Hematopoietic multipotent progenitor cell treated with erythropoietin and hydrocortisone succinate and interleukin-3 and kit ligand, for 17 days (in vitro differentiated cells): ENCODE results near the gene RAET1L.
"Not testable (repeated sequence)": the region's sequence is repeated elsewhere in the genome, so short reads cannot be mapped to it uniquely, and the experiment has no call there.

ENCODE experiments used
- DNase-seq: peaks from one replicate; pipeline ENCODE4 v3.0.0-alpha.2; 2015; ENCODE audit warnings: low spot score

RAET1L gene, protein sequence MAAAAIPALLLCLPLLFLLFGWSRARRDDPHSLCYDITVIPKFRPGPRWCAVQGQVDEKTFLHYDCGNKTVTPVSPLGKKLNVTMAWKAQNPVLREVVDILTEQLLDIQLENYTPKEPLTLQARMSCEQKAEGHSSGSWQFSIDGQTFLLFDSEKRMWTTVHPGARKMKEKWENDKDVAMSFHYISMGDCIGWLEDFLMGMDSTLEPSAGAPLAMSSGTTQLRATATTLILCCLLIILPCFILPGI

DNA sequence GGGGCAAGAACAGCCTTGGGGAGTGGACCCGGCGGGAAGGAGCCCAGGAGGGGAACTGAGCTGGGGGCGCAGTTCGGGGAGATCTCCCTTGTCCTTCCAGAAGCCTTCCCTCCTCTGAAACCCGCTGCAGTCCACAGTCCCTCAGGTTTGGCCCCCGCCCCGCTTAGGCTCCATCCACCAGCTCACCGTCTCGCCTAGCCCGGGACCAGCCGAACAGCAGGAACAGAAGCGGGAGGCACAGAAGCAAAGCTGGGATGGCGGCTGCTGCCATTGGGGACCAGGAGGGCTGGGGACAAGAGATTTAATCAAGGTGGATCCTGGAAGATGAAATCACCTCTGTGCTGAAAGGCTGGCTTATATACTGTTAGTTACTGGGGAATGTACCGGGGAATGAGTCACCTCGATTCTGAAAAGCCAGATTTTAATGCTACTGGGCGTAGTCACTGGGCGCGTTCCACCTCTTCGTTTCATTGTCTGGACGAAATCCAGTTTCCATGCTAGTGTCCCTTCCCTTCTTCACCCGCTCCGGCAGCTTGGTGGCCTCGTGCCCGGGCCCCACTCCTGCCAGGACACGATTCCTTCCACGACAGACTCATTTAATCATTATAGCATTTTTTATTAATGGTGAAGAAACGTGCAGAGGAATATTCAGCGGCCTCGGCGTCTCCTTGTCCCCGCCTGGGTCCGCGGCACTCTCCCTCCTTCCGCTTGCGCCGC, at the start of gene RAET1L:
Gene RAET1L (minus strand): TSS at position 332 of the 717 bp plus-strand sequence. CDS start 61 bp downstream, at position 271.
- no peak for DNase-seq

GRCh38 chr6:150075034-150075421, 49.7 kb upstream of the RAET1L start:
- no peak for DNase-seq

- not testable (repeated sequence) for DNase-seq
Measured at GRCh38 chr6:150074396-150075033, 49.2 kb upstream of the RAET1L start.

DNA sequence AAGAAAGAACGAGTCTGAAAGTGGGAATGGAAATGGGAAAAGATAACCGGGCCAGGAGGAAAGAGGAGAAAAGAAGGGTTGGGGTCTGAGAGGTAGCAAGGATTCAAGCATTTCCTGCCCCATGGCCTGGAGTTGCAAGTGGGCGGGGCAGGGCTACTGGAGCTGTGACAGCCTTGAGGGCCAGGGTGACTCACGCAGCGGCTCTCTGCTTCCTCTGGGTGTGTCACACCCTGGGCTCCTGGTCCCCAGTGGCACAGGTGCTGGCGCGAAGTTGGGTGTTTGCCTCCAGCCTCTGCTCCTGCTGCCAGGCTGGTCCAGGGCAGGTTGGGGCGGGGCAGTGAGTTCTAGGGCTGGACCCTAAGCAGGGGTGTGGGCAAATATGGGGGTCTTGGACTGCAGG, 46.9 kb upstream of the RAET1L start:
- no peak for DNase-seq

DNA sequence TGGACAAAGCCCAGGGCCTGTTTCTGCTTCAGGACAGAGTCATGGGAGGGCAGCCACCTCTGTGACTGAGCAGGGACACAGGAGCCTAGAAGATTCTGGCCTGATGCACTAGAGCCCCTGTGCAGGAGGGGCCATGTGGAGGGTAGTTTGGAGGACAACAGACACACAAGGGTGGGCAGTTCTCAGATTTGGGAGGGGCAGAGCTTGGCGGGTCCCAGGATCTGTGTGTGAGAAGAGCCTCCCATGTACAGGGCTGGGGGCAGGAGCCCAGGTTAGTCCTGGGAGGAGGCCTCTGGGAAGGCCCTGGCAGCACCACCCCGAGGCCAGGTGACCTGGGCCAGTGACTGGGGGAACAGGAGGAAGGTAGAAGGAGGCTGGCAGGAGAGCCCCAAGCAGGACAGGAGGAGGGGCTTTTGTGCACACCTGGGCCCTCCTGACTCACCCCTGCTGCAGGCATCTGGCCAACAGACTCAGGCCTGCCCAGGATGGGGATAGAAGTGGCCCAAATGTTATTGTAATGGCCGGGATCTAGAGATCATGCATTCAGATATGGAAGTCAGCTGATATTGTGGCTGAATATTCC, 45.0 kb upstream of the RAET1L start:
- no peak for DNase-seq

- no peak for DNase-seq
Measured at GRCh38 chr6:150069706-150070105, 44.4 kb upstream of the RAET1L start.

GRCh38 chr6:150068720-150069648, 43.7 kb upstream of the RAET1L start, which contains the start of gene ULBP3:
ULBP3 (minus strand) TSS chr6:150069121; CDS start chr6:150069066, 55 bp downstream.
- DNase-seq: no peak

- no peak for DNase-seq
Measured at GRCh38 chr6:150068151-150068550, 42.8 kb upstream of the RAET1L start.

DNA sequence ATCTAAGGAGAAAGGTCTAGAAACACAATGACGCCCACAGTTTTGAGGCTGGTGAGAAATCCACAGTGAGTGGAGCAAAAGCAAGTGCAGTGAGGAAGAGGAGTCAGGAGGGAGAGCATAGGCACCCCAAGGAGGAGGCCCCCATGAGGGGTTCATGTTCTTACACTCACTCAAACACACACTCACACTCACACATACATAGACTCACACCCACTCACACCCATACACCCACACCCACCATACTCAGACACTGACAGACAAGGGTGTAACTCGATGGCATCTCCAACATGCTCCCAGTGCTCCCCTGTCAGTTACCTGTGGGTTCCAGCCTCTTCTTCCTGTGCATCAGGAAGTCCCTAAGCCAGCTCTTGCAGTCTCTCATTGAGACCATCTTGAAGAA, 39.8 kb upstream of the RAET1L start:
- no peak for DNase-seq

DNA sequence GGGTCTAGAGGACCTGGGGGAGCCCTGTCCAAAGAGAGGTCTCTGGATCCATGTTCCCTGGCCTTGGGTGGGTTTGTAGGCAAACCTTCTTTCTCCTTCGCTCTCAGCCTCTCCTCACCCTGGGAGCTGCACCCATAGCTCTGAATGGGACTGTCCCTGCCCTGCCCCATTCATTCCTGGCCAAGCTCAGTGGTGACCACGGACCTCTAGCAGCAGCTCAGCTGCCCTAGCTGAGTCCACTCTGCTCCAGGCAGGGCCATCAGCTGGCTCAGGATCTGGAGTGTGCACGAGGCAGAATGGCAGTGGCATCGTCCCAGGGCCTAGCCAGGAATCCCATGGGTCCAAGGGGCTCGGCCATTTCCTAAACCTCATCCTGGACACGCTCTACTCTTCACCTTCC, 38.3 kb upstream of the RAET1L start:
- no peak for DNase-seq

DNA sequence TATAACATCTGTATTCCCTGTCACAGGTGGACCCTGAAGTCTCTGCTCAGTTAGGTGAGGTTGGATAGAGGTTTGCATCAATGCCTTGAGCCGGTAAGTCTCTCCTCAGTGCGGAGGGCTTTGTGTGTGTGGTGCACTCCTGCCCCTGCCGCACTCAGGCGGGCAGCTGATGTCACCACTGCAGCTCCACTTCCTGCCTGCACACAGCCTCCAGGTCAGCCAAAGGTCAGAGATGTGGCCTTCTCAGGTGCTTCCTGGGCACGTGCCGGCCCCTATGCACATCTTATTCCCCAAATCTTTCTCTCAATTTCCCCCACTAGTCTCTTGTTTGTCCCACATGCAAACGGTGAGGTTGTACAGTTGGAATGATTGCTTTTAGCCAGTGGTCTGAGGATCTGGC, 34.6 kb upstream of the RAET1L start:
- DNase-seq: not testable (repeated sequence)

DNA sequence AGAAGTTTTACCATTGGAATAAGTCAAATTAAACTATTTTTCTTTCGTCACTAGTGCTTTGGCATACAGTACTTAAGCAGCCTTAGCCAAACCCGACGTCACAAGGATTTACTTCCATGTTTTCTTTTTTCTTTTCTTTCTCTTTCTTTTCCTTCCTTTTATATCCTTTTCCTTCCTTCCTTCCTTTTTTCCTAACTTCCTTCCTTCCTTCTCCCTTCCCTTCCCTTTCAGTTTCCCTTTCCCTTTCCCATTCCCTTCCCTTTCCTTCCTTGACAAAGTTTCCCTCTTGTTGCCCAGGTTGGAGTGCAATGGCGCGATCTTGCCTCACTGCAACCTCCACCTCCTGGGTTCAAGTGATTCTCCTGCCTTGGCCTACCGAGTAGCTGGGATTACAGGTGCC, 33.7 kb upstream of the RAET1L start:
- no peak for DNase-seq

DNA sequence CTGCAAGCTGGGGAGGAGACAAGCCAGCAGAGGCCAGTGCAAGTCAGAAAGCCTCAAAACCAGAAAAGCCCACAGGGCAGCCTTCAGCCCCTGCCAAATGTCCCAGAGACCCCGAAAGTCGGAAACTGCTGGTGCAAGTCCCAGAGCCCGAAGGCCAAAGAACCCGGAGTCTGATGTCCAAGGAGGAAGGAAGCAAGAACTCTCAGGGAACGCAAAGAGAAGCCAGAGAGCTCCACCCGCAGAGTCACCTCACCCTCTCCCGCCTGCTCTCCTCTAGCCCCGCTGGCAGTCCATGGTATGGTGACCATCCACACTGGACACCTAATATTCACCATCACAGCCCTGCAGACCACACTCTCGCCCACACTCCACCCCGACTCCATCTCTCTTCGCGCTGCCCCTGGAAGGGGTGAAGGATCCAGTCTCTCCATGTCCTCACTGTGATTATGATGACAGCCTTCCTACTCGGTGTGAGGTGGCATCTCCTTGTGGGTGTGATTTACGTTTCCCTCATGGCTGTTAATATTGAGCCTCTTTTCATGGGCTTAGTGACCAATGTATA, 33.0 kb upstream of the RAET1L start:
- DNase-seq: no peak

GRCh38 chr6:150057501-150057951, 32.2 kb upstream of the RAET1L start:
- no peak for DNase-seq

- no peak for DNase-seq
Measured at GRCh38 chr6:150056916-150057315, 31.6 kb upstream of the RAET1L start.

GRCh38 chr6:150056156-150056555, 30.8 kb upstream of the RAET1L start:
- DNase-seq: no peak

GRCh38 chr6:150055131-150055530, 29.8 kb upstream of the RAET1L start:
- DNase-seq: no peak

- DNase-seq: no peak
Measured at GRCh38 chr6:150053450-150053849, 28.1 kb upstream of the RAET1L start.

- no peak for DNase-seq
Measured at GRCh38 chr6:150050846-150051245, 25.5 kb upstream of the RAET1L start.

DNA sequence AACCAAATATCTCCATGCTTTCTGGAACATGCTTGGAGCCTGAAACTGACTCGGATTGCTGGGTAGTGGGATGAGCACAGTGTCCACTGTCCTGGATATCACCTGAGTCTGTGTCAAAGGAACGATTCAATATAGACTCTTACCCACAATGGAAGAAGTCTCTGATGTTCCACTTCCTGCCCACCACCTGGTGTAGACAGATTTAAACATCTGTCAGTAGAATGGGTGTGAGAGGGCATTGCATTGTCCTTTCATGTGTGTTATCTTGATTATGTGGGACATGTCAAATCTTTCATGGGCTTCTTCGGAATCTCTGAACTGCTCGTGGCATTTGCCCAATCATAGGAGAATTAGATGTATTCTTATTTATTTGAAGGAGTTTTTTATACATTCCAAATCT, 22.8 kb upstream of the RAET1L start:
- DNase-seq: no peak

DNA sequence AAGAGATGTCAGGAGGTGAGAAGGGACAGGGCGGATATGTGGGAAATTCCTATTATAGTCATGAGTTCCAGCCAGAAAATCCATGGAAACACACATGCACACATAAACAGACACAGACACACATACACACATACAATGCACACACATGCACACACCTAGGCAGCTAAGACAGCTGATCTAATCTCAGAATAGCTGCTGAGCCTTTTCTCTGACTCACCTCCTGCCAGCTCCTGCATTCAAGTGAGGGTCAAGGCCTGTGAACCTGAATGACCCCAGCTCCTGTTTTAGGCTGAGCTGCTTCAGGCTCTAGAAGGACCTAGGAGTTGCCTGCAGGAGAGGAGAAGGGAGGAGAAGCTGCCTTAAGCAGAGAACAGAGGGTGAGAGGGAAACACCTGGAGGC, 21.6 kb upstream of the RAET1L start:
- DNase-seq: no peak
